BLaER1 (cell line): ENCODE measurements around the gene TEX22.

Experiments used
- H3K27ac ChIP-seq: shearing (Covaris generic); formaldehyde crosslinking; 2 replicates; pipeline ENCODE4 v1.8.1; 2022
- H3K27me3 ChIP-seq: shearing (Covaris generic); formaldehyde crosslinking; 2 replicates; pipeline ENCODE4 v1.8.1; 2022
- H3K36me3 ChIP-seq: shearing (Covaris generic); formaldehyde crosslinking; 2 replicates; pipeline ENCODE4 v1.8.1; 2022
- H3K4me1 ChIP-seq: shearing (Covaris generic); formaldehyde crosslinking; 2 replicates; pipeline ENCODE4 v1.8.1; 2022
- H3K4me2 ChIP-seq: shearing (Covaris generic); formaldehyde crosslinking; 2 replicates; pipeline ENCODE4 v1.8.1; 2022
- H3K4me3 ChIP-seq: shearing (Covaris generic); formaldehyde crosslinking; 2 replicates; pipeline ENCODE4 v1.8.1; 2022
- H3K9ac ChIP-seq: shearing (Covaris generic); formaldehyde crosslinking; 2 replicates; pipeline ENCODE4 v1.8.1; 2022
- H3K9me3 ChIP-seq: shearing (Covaris generic); formaldehyde crosslinking; 2 replicates; pipeline ENCODE4 v1.8.1; 2022
- H4K20me1 ChIP-seq: shearing (Covaris generic); formaldehyde crosslinking; 2 replicates; pipeline ENCODE4 v1.8.1; 2022
- Cebpa-rat ChIP-seq: shearing (Covaris generic); IDR thresholded peaks from 2 replicates; pipeline ENCODE4 v1.8.1; 2022

Gene TEX22

GRCh38 chr14:105388976-105389375 is 9.4 kb upstream of the TEX22 start:
- Histone ChIP-seq H3K27ac (peak overlapping the region; percentile 86), H3K4me3 (no peak overlapping the region), H3K9ac (peak overlapping the region; percentile 64), H4K20me1 (peaks cover 13% of the 10 kb centered on the region; the same call in 1 of the 2 replicates), H3K27me3 (no peaks in the 10 kb centered on the region), H3K36me3 (peaks cover 39% of the 10 kb centered on the region), H3K4me2 (peak overlapping the region; percentile 89), H3K9me3 (no peaks in the 10 kb centered on the region), H3K4me1 (peaks cover 86% of the 10 kb centered on the region)
- TF ChIP-seq Cebpa-rat: no peak

DNA sequence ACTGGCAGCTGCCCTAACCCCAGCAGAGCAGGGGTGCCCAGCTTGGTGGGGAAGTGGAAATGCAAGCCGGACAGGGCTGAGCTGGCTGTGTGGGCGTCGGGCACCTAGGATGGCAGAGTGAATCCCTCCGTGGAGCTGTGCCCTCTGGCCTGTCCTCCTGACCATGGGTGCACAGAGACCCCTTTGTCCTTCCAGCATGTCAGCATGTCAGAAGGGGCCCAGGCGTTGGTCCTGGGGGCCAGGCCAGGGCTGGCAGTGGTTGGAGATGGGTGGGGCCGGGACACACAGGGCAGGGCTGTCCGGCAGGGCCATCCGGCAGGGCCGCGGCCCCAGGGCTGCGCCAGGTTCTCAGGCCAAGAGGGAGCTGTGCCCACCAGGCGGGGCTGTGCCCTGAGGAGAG is 8.8 kb upstream of the TEX22 start:
- Histone ChIP-seq H3K4me3 (peak overlapping the region; percentile 1; the same call in 1 of the 2 replicates), H3K9ac (peak overlapping the region; percentile 64), H3K4me1 (peaks cover 91% of the 10 kb centered on the region), H3K9me3 (no peaks in the 10 kb centered on the region), H3K27ac (peak overlapping the region; percentile 86), H3K36me3 (peaks cover 38% of the 10 kb centered on the region), H3K27me3 (no peaks in the 10 kb centered on the region), H3K4me2 (peak overlapping the region; percentile 89), H4K20me1 (peaks cover 13% of the 10 kb centered on the region; the same call in 1 of the 2 replicates)
- TF ChIP-seq Cebpa-rat: no peak

DNA sequence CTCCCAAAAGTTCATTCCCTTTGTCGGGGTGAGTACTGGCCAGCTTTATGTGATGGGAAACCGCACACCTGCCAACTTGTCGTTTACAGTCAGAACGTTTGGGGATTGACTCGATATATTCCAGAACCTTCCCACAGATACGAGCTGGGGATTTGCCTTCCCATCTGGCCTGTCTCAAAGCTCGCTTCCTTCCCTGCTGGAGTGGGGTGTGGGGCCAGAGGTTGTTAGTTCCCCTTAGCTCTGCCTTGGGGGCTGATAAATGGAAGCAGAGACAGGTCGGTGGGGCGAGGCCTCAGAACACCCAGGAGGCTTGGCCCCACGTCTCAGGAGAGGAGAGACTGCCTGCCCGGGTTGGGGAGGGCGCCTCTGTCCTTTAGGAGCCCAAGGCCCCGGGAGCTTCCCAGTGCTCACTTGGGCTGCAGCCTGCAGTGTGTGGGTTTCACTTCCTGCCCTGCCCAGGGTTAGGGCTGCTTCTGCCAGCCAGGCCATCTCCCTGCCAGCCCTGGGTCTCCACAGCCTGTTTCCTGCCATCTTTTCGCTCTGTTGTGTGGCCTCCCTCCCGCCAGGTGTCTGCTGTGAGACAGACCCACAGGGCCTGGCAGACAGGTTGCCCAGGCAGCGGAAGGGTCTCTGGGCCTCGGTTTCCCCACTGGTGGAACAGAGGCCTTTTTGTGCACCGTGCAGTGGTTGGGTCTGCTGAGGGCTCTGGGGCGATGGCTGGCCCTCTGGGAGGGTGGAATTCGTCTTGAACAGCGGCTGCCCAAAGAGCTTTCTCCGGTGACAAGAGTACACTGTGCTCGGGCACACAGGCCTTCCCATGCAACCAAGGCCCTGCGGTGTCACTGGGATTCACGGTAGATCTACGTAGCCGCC is 8.1 kb upstream of the TEX22 start:
- peak overlapping the region; percentile 64 for H3K9ac ChIP-seq

GRCh38 chr14:105390849-105391500 is 7.4 kb upstream of the TEX22 start:
- Histone ChIP-seq H3K4me3 (0 out of 2 replicates have a peak overlapping the region, but pooled peaks have one; percentile 1), H3K4me2 (peak overlapping the region; percentile 89), H3K27ac (peak overlapping the region; percentile 86), H3K9me3 (no peaks in the 10 kb centered on the region), H3K36me3 (peaks cover 23% of the 10 kb centered on the region), H3K27me3 (no peaks in the 10 kb centered on the region), H3K4me1 (peaks cover 95% of the 10 kb centered on the region), H4K20me1 (peaks cover 13% of the 10 kb centered on the region; the same call in 1 of the 2 replicates), H3K9ac (peak overlapping the region; percentile 64)
- TF ChIP-seq Cebpa-rat: no peak

More for the DNA sequence above, 8.1 kb upstream of the TEX22 start:
- Histone ChIP-seq H3K4me2 (peak overlapping the region; percentile 89), H4K20me1 (peaks cover 13% of the 10 kb centered on the region; the same call in 1 of the 2 replicates), H3K36me3 (peaks cover 31% of the 10 kb centered on the region), H3K9me3 (no peaks in the 10 kb centered on the region), H3K4me1 (peaks cover 93% of the 10 kb centered on the region), H3K27me3 (no peaks in the 10 kb centered on the region), H3K27ac (peak overlapping the region; percentile 86), H3K4me3 (peak overlapping the region; percentile 1; the same call in 1 of the 2 replicates)
- no peak for TF ChIP-seq Cebpa-rat

GRCh38 chr14:105391541-105391940 is 6.8 kb upstream of the TEX22 start:
- Histone ChIP-seq H3K36me3 (peaks cover 18% of the 10 kb centered on the region), H3K27ac (peak overlapping the region; percentile 86)
- no peak for TF ChIP-seq Cebpa-rat

DNA sequence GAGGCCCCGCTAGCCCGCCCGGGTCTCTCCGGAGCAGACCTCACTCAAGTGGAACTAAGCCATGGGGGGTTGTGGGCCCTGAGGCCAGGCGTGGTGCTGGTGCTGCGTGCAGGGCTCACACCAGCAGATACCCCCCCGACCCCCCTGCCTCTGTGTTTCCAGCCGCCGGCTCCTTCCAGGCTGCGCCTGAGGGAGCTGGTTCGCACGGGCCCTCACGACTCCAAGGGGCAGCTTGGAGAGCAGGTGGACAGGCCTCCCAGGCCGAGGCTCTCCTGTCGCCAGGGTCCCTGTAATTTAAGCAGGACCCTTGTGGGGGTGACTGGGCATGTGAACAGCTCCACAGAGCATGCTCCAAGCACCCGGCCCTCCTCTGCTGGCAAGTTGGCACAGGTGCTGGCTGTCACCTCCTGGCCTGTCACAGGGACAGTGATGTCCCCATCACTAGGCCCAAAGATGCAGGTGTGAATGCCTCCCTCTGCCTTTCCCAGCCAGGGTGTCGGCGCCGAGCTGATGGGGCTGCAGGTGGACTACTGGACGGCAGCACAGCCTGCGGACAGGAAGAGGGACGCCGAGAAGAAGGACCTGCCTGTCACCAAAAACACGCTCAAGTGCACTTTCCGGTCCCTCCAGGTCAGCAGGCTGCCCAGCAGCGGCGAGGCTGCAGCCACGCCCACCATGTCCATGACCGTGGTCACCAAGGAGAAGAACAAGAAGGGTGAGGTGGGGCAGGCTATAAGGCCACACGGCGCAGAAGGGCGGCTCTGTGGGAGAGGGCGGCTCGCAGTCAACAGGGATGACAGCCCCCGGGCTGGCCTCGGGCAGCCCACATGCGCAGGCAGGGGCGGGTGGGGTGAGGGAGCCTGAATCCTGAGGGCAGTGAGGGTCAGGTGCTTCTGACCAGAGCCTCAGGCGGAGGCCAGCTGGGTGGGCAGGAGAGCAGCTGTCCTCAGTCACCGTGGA is 5.9 kb upstream of the TEX22 start:
- peaks cover 12% of the 10 kb centered on the region; the same call in 1 of the 2 replicates for H4K20me1 ChIP-seq
- peak overlapping the region; percentile 30; the same call in 1 of the 2 replicates for H3K9ac ChIP-seq
- no peak for TF ChIP-seq Cebpa-rat
- H3K4me2 ChIP-seq: peak overlapping the region; percentile 89
- H3K4me1 ChIP-seq: peaks cover 95% of the 10 kb centered on the region
- no peaks in the 10 kb centered on the region for H3K9me3 ChIP-seq
- H3K27me3 ChIP-seq: no peaks in the 10 kb centered on the region
- peaks cover 9% of the 10 kb centered on the region for H3K36me3 ChIP-seq
- peak overlapping the region; percentile 86 for H3K27ac ChIP-seq
- no peak overlapping the region for H3K4me3 ChIP-seq

More at GRCh38 chr14:105391541-105391940, 6.8 kb upstream of the TEX22 start:
- H3K27me3 ChIP-seq: no peaks in the 10 kb centered on the region
- H3K4me2 ChIP-seq: peak overlapping the region; percentile 89
- H3K4me3 ChIP-seq: no peak overlapping the region
- peak overlapping the region; percentile 30; the same call in 1 of the 2 replicates for H3K9ac ChIP-seq
- H3K9me3 ChIP-seq: no peaks in the 10 kb centered on the region
- peaks cover 95% of the 10 kb centered on the region for H3K4me1 ChIP-seq
- H4K20me1 ChIP-seq: peaks cover 13% of the 10 kb centered on the region; the same call in 1 of the 2 replicates

GRCh38 chr14:105393151-105393550 is 5.2 kb upstream of the TEX22 start:
- H3K36me3 ChIP-seq: peaks cover 4% of the 10 kb centered on the region; the same call in 1 of the 2 replicates
- H3K4me2 ChIP-seq: peak overlapping the region; percentile 89; the same call in 1 of the 2 replicates
- no peak for TF ChIP-seq Cebpa-rat

GRCh38 chr14:105394714-105395537 is 3.4 kb upstream of the TEX22 start:
- Histone ChIP-seq H4K20me1 (peaks cover 3% of the 10 kb centered on the region; the same call in 1 of the 2 replicates), H3K27me3 (no peaks in the 10 kb centered on the region), H3K9ac (peak overlapping the region; percentile 53; the same call in 1 of the 2 replicates), H3K4me3 (no peak overlapping the region), H3K9me3 (no peaks in the 10 kb centered on the region), H3K27ac (peak overlapping the region; percentile 98), H3K4me1 (peaks cover 84% of the 10 kb centered on the region), H3K36me3 (peaks cover 5% of the 10 kb centered on the region), H3K4me2 (peak overlapping the region; percentile 100)
- TF ChIP-seq Cebpa-rat: no peak

More at GRCh38 chr14:105393151-105393550, 5.2 kb upstream of the TEX22 start:
- Histone ChIP-seq H3K27ac (no peak overlapping the region), H3K27me3 (no peaks in the 10 kb centered on the region), H3K9me3 (no peaks in the 10 kb centered on the region), H3K4me1 (peaks cover 94% of the 10 kb centered on the region), H4K20me1 (peaks cover 5% of the 10 kb centered on the region; the same call in 1 of the 2 replicates), H3K9ac (no peak overlapping the region), H3K4me3 (no peak overlapping the region)
